Measurements from ENCODE around the gene DNAH6.
"Not testable (repeated sequence)": the region's sequence is repeated elsewhere in the genome, so short reads cannot be mapped to it uniquely, and the experiment has no call there.

Gene DNAH6

GRCh38 chr2:84516234-84516986 lies at the start of gene DNAH6:
Gene DNAH6 (plus strand): TSS chr2:84516498. CDS start chr2:84517827, 1,329 bp downstream.
- no peak for DNase-seq

GRCh38 chr2:84467389-84467788 lies 48.9 kb upstream of the DNAH6 start:
- DNase-seq, result no peak

DNA sequence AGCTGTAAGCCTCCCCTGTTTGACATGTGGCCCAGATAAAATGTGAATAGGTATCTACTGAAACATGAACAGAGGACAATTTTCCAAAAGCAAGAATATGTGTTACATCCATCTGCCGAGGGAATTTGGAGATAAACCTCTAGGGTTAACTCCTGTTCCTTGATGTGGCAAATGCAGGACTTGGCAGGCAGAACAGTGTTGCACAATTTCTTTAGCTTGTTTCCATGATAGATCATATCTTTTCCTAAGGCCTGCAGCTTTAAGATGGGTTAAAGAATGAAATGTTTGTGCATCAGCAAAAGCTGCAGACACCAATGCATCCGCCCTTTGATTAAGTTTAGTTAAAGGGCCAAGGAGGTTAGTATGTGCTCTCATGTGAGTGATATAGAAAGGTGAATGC lies 43.9 kb upstream of the DNAH6 start:
- not testable (repeated sequence) for DNase-seq

GRCh38 chr2:84472856-84473565 lies 43.3 kb upstream of the DNAH6 start:
- no peak for DNase-seq

DNA sequence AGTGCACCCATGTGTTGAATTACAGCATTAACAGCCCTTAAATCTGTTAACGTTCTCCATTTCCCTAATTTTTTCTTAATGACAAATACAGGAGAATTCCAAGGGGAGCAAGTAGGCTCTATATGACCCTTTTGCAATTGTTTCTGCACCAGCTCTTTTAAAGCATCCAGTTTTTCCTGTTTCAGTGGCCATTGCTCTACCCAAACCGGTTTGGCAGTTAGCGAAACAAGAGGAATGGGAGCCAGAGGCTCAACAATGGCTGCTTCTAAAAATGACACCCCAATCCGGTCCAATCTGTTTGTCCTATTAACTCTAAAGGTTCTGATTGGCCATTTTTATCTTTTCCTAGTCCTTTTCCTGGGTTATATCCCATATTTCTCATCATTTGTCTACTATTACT lies 42.1 kb upstream of the DNAH6 start:
- DNase-seq, result no peak

GRCh38 chr2:84477886-84478285 lies 38.4 kb upstream of the DNAH6 start:
- DNase-seq, result no peak

DNA sequence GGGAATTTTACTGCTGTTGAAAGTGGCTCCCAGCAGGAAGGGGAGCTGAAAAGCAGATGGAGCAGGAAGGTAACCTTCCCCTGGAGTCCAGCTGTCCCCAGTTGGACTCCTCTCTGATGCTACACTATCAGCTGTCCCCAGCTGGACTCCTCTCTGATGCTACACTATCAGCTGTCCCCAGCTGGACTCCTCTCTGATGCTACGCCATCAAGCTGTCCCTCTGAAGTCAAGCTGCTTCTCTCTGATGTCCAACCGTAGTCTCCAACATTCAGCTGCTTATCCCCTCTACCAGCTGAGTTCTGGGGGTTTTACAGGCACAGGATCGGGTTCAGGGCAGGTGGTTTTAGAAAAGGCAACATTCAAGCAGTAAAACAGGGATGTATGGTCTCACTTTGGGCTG lies 37.4 kb upstream of the DNAH6 start:
- no peak for DNase-seq

DNA sequence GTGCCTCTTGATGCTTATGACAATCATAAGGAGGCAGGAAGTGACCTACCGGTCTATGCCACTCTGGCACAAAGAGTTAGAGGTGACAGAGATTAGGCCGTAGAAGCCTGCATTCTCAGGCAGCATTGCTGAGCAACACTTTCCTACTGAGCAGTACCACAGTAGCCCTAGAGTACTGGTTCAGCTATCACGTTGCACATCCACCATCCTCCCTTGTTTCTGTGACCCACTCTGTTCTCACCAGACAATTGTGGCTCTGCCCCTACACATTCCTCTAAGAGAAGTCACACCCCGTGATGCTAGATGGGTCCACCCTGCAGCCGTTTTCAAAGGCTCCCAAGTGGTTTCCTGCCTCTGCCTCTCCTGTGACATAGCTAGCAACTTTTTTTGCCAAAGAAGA lies 34.6 kb upstream of the DNAH6 start:
- DNase-seq, result no peak

- no peak for DNase-seq
Observed at GRCh38 chr2:84482603-84483002, 33.7 kb upstream of the DNAH6 start.

GRCh38 chr2:84483320-84483719 lies 33.0 kb upstream of the DNAH6 start:
- no peak for DNase-seq

- DNase-seq, result no peak
Observed at GRCh38 chr2:84486441-84487115, 29.7 kb upstream of the DNAH6 start.

DNA sequence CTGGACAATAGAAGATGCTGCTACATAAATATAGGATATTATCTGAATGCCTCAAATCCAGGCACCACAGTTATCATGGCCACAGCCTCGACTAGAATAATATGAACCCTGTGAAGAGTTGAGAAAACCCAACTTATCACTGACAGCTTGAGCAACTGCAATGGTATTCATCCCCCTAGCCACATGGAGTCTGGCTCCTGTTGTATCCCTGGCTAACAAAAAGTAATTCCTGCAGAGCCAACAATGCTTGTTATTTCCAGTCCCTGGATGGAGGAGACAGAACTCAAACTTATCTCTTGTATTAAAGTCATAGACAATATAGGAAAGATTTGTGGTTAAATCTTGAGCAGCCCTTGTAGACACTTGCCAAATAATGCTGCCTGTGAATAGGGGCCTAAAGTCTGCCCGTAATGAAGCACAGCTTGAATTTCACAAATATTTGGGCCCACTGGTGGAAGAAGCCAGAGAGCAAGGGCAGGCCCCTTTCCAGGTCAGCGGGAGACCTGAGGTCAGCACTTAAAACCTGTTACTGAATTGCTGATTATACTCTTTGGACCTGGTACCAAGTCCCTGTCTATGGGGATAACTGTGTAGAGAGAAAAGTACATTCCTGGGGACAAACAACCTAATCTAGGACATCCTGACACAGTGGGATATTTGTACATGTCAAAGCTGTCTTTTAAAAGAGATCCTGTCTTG lies 28.9 kb upstream of the DNAH6 start:
- DNase-seq, result no peak

GRCh38 chr2:84491256-84491655 lies 25.0 kb upstream of the DNAH6 start:
- DNase-seq, result no peak

GRCh38 chr2:84491741-84492140 lies 24.6 kb upstream of the DNAH6 start:
- no peak for DNase-seq

DNA sequence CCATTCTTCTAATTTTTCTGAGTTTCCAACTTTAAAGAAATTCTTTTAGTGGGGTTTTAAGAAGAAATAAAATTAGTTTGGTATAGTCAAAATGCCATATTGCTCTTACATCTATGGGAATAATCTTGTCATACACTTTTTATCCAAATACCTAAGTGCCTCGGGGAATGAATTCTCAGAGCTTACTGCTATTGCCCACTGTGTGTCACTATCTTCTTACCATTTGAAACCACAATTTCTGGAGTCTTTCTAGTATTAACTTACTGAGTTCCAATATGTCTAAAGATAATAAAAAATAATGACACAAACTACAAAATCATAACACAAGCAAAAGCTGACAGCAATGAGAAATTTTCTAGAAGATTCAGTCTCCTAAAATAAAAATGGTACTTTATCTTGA lies 23.7 kb upstream of the DNAH6 start:
- DNase-seq, result no peak

- no peak for DNase-seq
Observed at GRCh38 chr2:84493514-84493913, 22.8 kb upstream of the DNAH6 start.

DNA sequence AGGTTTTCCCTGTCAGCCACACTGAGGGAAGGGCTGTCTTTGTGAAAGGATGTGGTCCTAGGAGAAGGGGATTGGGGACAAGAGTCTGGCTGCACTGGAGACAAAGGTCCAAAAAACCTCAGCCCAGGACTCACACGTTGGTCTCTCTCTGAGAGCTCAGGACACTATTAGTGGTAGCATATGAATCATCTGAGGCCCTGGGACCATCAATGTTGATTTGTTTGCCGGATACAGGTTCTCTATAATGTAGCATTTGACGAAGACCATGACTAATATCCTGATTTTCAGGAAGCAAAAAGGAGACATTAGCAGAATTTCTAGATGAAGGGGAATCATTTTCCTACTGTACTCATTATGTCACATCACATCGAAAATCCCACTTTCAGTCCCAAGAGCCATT lies 22.2 kb upstream of the DNAH6 start:
- no peak for DNase-seq

- no peak for DNase-seq
Observed at GRCh38 chr2:84495539-84496146, 20.7 kb upstream of the DNAH6 start.

DNA sequence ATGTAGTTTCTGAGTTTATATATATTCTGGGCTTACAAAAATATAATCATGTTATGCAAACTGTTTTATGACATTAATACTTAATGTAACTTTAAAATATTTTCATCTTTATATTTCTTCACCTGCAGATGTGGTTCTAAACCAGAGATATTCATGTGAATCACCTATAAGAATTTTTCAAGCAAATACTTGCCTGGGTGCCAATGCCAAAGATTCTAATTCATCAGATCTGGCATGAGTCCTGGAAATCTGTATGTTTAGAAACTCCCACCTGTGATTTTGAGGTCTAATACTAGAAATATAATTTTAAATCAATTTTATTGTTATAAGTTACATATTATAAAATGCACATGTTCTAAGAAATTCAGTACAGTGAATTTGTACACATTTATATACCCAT lies 19.9 kb upstream of the DNAH6 start:
- no peak for DNase-seq

GRCh38 chr2:84497285-84497684 lies 19.0 kb upstream of the DNAH6 start:
- no peak for DNase-seq

GRCh38 chr2:84498150-84498799 lies 18.0 kb upstream of the DNAH6 start:
- DNase-seq, result no peak

DNA sequence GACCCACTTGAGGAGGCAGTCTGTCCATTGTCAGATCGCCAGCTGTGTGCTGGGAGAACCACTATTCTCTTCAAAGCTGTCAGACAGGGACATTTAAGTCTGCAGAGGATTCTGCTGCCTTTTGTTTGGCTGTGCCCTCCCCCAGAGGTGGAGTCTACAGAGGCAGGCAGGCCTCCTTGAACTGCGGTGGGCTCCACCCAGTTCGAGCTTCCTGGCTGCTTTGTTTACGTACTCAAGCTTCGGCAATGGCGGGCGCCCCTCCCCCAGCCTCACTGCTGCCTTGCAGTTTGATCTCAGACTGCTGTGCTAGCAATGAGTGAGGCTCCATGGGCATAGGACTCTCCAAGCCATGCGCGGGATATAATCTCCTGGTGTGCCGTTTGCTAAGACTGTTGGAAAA lies 5.3 kb upstream of the DNAH6 start:
- DNase-seq, result not testable (repeated sequence)
